BJ (cell line): ENCODE measurements around the gene AHDC1. TPM values are rescaled to one million over a fixed set of nuclear protein-coding genes. Genes with fewer than 3 reads are reported as not detected.
A peak's percentile ranks its signal among the peaks of the same experiment; 100 is the strongest.

Source experiments
- CTCF ChIA-PET: fragments of 350-600 bp; formaldehyde crosslinking; extraction: SDS; loops from one replicate; lab custom pipeline; 2021; ENCODE audit warnings: antibody characterized with exemption, inconsistent platforms; lab: Yijun Ruan, JAX
- POLR2A ChIA-PET: fragments of 300-600 bp; sonication (Branson Sonifier 250); formaldehyde crosslinking; extraction: SDS; loops from one replicate; lab custom pipeline; 2021; ENCODE audit warnings: antibody characterized with exemption; lab: Charles Lee
- DNase-seq: peaks from one replicate; pipeline ENCODE4 v3.0.0-alpha.2; 2011; ENCODE audit warnings: low read depth
- H3K27me3 ChIP-seq: 2 replicates; pipeline ENCODE4 v1.6.0; 2011; ENCODE audit warnings: low read length; ENCODE audit not compliant: control insufficient read depth, insufficient read depth
- H3K36me3 ChIP-seq: 2 replicates; pipeline ENCODE4 v1.5.1; 2011; ENCODE audit warnings: low read length; ENCODE audit not compliant: control insufficient read depth, insufficient read depth
- H3K4me3 ChIP-seq: 2 replicates; pipeline ENCODE4 v1.5.1; 2011; ENCODE audit warnings: low read depth, mild to moderate bottlenecking, control low read depth, low read length
- CTCF ChIP-seq: IDR thresholded peaks from 2 replicates; pipeline ENCODE4 v1.5.1; 2011; ENCODE audit warnings: low read depth, mild to moderate bottlenecking, control low read depth, inconsistent platforms, low read length, moderate library complexity; ENCODE audit not compliant: insufficient read depth
- polyA plus RNA-seq: library from polyadenylated mRNA; depleted of rRNA; stranded (reverse); fragments of >200 nt; gene quantifications from 2 replicates; pipeline ENCODE4 v1.2.3, GENCODE V29; 2011

The AHDC1 gene
- polyA plus RNA-seq, 1 experiment = 4.1 TPM

- Histone ChIP-seq H3K4me3 (no peak overlapping the region), H3K27me3 (no peaks in the 10 kb centered on the region), H3K36me3 (no peaks in the 10 kb centered on the region; the same call in 1 of the 2 replicates)
- DNase-seq = no peak
- ChIA-PET POLR2A (no interaction called here), CTCF (interaction anchor here (1.0 to 7.0 kb wide), 7 partner anchors 9 to 183 kb away, joined by 3 to 54 read pairs (median 3); partner anchors contain the start of gene AHDC1)
- TF ChIP-seq CTCF = no peak
Measured at GRCh38 chr1:27570356-27570755, 33.6 kb downstream of the AHDC1 start.

GRCh38 chr1:27569506-27570291 lies 34.2 kb downstream of the AHDC1 start:
- no peak for DNase-seq
- Histone ChIP-seq H3K4me3 (no peak overlapping the region), H3K36me3 (no peaks in the 10 kb centered on the region; the same call in 1 of the 2 replicates), H3K27me3 (no peaks in the 10 kb centered on the region)
- ChIA-PET POLR2A (no interaction called here), CTCF (interaction anchor here (0.9 to 7.0 kb wide), 10 partner anchors 8 to 93 kb away, joined by 3 to 54 read pairs (median 4); partner anchors contain the start of gene AHDC1)
- TF ChIP-seq CTCF = no peak

GRCh38 chr1:27569088-27569460 lies 34.9 kb downstream of the AHDC1 start:
- DNase-seq = no peak
- Histone ChIP-seq H3K4me3 (no peak overlapping the region), H3K36me3 (no peaks in the 10 kb centered on the region; the same call in 1 of the 2 replicates), H3K27me3 (no peaks in the 10 kb centered on the region)
- CTCF ChIA-PET = interaction anchor here (0.8 to 7.0 kb wide), 12 partner anchors 9 to 401 kb away, joined by 3 to 54 read pairs (median 5); partner anchors contain the start of gene AHDC1
- POLR2A ChIA-PET = no interaction called here
- TF ChIP-seq CTCF = no peak

- peak; percentile 47; the same call in 1 of the 2 replicates for TF ChIP-seq CTCF
- ChIA-PET CTCF (interaction anchor here (0.6 to 7.0 kb wide), 20 partner anchors 8 to 400 kb away, joined by 3 to 54 read pairs (median 4); partner anchors contain the start of genes AHDC1 and WASF2), POLR2A (no interaction called here)
- peak; percentile 60 for DNase-seq
- H3K4me3 ChIP-seq = peak overlapping the region; percentile 17
- no peaks in the 10 kb centered on the region for H3K27me3 ChIP-seq
- H3K36me3 ChIP-seq = no peaks in the 10 kb centered on the region; the same call in 1 of the 2 replicates
Measured at GRCh38 chr1:27568300-27569087, 35.5 kb downstream of the AHDC1 start.

- H3K4me3 ChIP-seq = no peak overlapping the region; the same call in 1 of the 2 replicates
- DNase-seq = no peak
- ChIA-PET CTCF (interaction anchor here (0.6 to 7.0 kb wide), 16 partner anchors 9 to 173 kb away, joined by 3 to 54 read pairs (median 5); partner anchors contain the start of genes AHDC1 and WASF2), POLR2A (no interaction called here)
- no peak for TF ChIP-seq CTCF
- no peaks in the 10 kb centered on the region for H3K27me3 ChIP-seq
- H3K36me3 ChIP-seq = no peaks in the 10 kb centered on the region; the same call in 1 of the 2 replicates
Measured at GRCh38 chr1:27567971-27568299, 36.0 kb downstream of the AHDC1 start.
